Hippocampal formation (tissue), 2 donors: Measurements from ENCODE around the gene WFDC12.

Experiments
- DNase-seq, 2 donors: peaks; one replicate each; lab custom pipeline; 2025; lab: John Stamatoyannopoulos, UW

Gene WFDC12

DNA sequence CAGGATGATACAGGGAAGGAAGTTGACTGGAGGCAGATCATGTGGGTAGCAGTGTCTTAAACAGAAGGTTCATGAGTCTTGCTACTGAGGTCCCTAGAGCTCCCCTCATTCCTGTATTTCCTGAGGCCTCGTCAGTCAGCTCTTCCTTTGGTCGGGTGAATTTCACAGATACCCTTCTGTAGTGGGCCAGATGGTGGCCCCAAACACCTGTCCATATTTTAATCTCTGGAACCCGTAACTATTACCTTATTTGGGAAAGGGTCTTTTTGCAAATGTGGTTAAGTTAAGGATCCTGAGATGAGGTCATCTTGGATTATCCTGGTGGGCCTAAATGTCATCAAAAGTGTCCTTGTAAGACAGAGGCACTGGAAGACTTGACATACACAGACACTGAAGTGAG lies 32.9 kb downstream of the WFDC12 start:
- no peak for DNase-seq

DNA sequence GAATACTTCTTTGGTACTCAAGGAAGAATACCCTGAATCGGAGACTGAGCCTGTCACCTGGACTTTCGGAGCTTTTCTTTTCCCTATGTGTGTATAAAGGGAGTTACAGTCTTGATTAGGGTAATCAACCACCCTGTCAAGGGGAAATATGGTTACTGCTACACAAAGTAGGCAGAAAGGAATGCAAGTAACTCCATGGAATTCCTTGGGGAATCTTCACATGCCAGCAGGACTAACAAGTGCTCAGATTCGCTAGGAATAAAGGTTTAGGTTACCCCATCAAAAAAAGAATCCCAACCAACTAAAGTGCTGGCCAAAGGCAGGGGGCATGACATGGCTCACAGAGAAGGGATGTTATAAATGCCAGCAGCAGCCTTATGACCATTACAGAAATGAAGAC lies 33.8 kb downstream of the WFDC12 start:
- no peak for DNase-seq

DNA sequence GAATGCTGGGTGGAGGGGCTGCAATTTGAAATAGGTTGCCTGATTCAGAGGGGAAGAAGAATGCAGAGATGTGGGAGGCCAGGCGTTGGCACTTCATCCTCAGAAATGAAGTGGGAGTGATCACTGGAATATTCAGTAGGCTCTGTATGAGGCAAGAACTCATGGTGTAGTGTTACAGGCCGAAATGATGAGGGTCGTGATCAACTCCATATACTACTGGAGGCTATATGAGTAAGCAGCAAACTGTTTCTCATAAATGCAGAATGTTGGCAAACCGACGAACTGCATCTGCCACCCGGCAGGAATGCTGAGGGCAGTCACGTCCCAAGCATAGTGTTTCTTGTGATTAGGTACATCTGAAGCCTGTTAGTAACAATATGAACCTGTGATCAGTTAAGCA lies 36.0 kb downstream of the WFDC12 start:
- DNase-seq: no peak

DNA sequence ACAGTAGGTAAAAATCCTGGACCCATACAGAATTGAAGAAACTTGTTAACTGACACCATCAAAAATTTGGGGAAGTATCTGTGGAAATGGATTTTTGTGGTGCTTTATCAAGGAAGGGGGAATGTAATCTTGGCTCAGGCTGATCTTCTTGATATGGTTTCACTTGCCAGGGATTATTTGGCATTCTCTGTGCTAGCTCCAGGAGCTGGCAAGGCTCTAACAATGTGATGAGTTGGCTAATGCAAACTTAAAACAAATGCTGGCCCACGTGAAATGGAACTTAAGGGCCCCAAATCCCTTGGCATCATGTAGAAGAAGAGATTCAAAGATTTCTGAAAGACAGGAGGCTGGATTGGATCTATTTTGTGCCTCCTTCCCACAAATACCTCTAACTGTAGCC lies 36.5 kb downstream of the WFDC12 start:
- no peak for DNase-seq

DNA sequence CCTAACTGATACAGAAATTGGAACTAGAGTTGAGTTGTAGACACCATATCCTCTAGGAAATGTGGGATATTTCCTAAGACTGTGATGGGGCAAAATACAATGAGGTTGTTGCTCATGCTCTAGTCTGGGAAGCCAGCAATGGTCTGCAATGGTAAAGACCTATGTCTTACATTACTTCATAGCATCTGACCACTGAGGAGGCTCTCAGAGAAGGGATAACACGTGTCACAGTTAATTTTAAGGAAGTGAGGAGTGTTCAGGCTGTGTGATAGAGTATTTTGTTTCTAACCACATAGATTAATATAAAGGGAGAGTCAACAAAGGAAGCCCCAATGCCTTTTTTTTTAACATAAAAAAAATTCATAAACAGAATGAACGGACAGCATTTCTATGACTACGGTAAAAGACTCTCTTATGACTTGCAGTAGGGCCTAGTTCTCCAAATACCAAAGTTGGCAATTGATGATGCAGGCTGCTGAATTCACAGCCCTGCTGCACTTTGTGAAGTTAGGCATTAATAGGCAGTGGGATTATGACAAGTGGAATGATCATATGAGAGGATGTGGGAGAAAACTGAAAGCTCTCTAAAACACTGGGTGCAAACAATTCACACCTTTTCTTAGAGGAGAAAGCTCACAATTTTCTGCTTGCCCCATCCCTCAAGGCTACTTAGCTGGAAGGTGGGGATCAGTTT lies 37.0 kb downstream of the WFDC12 start:
- DNase-seq: no peak

DNA sequence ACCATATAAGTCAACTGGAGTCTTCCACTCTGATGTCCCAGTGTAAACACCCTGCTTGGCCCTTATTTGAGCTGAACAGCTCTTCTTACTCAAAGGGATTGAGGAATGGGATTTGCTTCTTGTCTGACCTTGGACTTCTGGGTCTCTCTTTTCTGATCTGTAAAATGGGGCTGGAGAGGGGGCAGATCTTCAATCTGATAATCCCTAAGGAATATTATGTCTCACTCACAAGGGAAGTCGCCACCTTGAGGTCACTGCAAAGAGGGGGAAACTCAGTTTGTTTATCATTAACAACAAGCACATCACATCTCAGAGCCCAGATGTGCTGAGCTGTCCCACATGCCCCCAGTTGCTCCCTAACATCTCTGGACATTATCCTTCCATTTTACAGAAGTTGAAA lies 38.4 kb downstream of the WFDC12 start:
- DNase-seq: no peak

DNA sequence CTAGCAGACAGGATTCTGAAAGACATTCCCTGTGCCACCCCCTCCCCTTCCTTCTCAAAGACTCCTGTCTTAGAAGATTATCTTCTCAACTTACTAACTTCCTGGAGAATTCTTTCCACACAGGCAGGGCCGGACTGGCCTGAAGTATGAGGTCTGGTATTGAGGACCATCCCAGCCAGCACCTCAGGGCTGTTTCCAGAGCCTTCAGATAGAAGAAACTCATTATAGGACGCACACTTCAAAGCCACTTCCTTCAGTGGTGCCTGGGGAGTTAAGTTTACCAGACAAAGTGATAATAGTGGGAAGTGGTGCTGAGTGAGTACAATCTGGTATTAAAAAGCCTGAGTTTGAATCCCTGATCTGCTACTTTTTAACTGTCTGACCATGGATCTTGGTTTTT lies 39.0 kb downstream of the WFDC12 start:
- no peak for DNase-seq

DNA sequence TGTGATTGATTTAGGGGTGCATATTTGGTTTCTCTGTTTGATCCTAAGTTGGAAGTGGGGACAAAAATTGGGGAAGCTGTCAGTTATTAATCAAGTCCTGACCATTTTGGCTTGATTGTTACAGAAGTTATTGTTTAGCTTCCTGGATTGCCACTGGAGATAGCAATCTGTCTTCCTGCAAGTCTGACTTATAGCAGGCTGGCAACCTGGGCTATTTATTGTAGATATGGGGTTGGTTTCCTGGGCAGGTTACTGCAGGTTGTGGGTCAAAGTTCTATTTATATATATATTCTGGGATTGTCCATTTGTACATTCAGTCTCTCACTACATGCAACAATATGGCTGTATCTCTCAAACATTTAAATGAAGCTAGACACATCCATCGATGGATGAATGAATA lies 41.1 kb downstream of the WFDC12 start:
- no peak for DNase-seq

DNA sequence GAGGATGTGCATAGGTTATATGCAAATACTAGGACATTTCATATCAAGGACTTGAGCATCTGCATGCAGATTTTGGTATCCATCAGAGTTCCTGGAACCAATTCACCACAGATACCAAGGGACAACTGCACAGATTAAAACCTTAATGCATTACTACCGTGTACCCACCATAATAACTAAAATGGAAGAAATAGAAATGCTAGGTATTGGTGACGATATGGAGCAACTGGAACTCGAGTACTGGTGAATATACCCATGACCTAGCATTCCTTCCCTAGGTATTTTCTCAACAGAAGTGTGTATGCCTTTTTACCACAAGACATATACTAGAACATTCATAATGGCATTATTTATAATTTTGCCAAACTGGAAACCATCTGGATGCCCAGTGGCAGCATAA lies 41.8 kb downstream of the WFDC12 start:
- no peak for DNase-seq

DNA sequence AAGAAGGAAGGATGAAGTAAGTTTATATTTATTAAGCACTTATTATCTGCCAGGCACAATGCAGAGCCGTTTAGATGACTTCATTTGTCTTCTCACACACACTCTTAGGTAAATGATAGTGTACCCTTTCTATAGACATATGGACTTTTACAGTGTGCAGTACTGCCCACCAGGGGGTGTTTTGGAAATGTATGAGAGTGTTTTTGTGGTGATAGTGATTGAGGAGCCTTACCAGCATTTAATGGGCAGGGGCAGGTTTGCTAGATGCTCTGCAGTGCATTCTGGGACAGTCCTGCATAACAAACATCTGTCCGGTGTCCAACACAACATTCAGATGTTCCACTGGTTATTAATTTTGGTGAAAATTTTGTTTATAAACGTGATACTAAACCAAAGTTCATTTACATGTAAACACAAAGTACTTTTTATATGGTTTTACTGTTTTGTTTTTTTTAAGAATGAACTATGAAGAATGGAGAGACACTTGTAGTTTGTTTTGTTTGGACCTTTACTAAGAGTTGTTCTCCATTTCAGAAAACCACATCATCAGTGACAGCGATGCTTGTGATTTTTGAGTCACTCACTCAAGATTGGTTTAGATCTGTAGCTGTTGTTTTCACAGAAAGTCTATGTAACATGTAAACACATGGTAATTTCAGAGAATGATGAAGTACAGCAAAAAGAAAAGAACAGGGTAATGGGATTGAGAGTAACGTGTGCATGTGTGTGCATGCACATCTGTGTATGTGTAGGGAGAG lies 43.2 kb downstream of the WFDC12 start:
- no peak for DNase-seq

DNA sequence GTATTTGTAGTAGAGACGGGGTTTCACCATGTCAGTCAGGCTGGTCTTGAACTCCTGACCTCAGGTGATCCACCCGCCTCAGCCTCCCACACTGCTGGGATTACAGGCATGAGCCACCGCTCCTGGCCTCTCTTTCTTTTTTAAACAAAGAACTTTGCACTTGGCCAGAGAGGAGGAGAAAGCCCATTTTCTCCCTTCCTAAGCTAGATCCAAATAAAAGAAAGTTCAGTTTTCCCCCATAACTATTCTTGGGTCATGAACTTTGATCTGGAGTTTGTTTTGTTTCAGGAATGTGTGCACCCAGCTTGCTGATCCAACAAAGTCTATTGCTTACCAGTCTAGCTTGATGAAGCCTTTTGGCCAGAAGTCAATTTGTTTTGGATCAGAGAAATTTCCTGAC lies 46.7 kb downstream of the WFDC12 start:
- no peak for DNase-seq
